Upper lobe of right lung (tissue), 1 donor: Measurements from ENCODE around the gene APP. TPM values are rescaled to one million over a fixed set of nuclear protein-coding genes. Genes with fewer than 3 reads are reported as not detected.

Source experiments
- ATAC-seq: fragments of 200-7000 bp; cut with Tn5 transposase; one replicate; pipeline ENCODE4 v1.9.1; 2020; ENCODE audit warnings: mild to moderate bottlenecking, moderate library complexity
- DNase-seq: peaks from one replicate; pipeline ENCODE4 v3.0.0-alpha.2; 2020
- H3K27ac ChIP-seq: fragments of 200-600 bp; one replicate; pipeline ENCODE4 v1.8.0; 2022
- H3K27me3 ChIP-seq: fragments of 200-600 bp; one replicate; pipeline ENCODE4 v1.8.0; 2022; ENCODE audit warnings: mild to moderate bottlenecking
- H3K36me3 ChIP-seq: fragments of 200-600 bp; one replicate; pipeline ENCODE4 v1.8.0; 2022
- H3K4me1 ChIP-seq: fragments of 200-600 bp; one replicate; pipeline ENCODE4 v1.8.0; 2022
- H3K4me3 ChIP-seq: fragments of 200-600 bp; one replicate; pipeline ENCODE4 v1.8.0; 2022; ENCODE audit warnings: mild to moderate bottlenecking
- H3K9me3 ChIP-seq: fragments of 200-600 bp; one replicate; pipeline ENCODE4 v1.8.0; 2022
- CTCF ChIP-seq: fragments of 200-600 bp; IDR thresholded peaks from one replicate; pipeline ENCODE4 v1.8.0; 2022; ENCODE audit warnings: antibody characterized with exemption
- intact Hi-C: fragments of 100-400 bp; cut with DNase I; formaldehyde crosslinking; loops from one replicate; pipeline ENCODE4 v1.11.0; 2022
- total RNA-seq: library from RNA; stranded (reverse); fragmentation: NEBNext Ultra II Directional; extraction: Animal tissue kit (Norgen Biotek cat#: 25700); gene quantifications from one replicate; pipeline ENCODE4 v1.2.1, GENCODE V29; 2021
- donor health status: DM: no; HTN: yes; CAD: no; lungs with severe emphysema.

APP gene
- total RNA-seq, 1 donor from 2014 or later: 480 TPM

DNA sequence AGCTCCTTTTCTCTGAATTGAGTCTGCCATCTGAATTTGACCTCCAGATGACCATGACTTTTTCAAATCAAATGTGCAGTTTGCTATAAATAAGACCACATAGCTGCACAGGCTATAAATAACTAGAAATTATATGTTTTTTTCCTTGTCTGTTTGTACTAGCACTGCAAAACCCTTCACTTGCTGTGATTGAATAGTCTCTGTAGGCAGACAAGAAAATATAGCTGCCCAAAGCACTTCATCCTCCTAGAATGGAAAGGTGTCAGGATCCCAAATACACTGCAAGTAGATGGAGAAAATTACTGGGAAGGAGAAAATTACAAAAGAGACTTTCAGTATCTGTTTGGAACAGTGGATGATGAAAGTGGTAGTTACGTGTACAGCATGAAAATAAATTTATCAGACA, 175.8 kb downstream of the APP start:
- ATAC-seq (no peak), DNase-seq (no peak)
- H3K9me3 ChIP-seq: no peaks in the 10 kb centered on the region
- H3K4me1 ChIP-seq: no peaks in the 10 kb centered on the region
- no peak for TF ChIP-seq CTCF
- H3K27me3 ChIP-seq: no peaks in the 10 kb centered on the region
- H3K36me3 ChIP-seq: peaks cover 25% of the 10 kb centered on the region
- no peak overlapping the region for H3K27ac ChIP-seq
- intact Hi-C loops: no loop called here
- no peak overlapping the region for H3K4me3 ChIP-seq

DNA sequence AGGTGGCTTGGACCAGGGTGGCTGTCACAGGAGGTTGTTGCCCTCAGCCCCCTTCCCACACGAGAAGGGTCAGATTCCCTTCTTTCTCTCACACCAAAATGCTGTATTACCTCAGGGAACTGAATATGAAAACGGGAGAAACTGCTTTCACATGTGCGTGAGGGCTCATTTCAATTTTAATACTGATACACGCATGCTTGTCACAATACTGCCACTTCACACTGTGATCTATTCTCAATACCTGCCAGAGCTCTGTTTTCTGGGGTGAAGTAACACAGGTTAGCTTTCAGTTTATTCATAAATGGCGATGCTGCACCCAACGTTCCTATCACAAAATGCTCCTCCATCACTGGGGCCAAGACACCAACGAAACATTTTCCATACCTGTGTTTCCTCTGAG, 181.8 kb downstream of the APP start:
- TF ChIP-seq CTCF: no peak
- Histone ChIP-seq H3K4me1 (peaks cover 3% of the 10 kb centered on the region), H3K36me3 (peaks cover 5% of the 10 kb centered on the region), H3K9me3 (no peaks in the 10 kb centered on the region), H3K27ac (no peak overlapping the region), H3K4me3 (no peak overlapping the region), H3K27me3 (no peaks in the 10 kb centered on the region)
- ATAC-seq (no peak), DNase-seq (no peak)
- intact Hi-C loops: no loop called here

GRCh38 chr21:25987531-25987930, 183.0 kb downstream of the APP start:
- ATAC-seq (no peak), DNase-seq (no peak)
- Histone ChIP-seq H3K27ac (no peak overlapping the region), H3K4me3 (no peak overlapping the region), H3K4me1 (peaks cover 3% of the 10 kb centered on the region), H3K9me3 (no peaks in the 10 kb centered on the region), H3K27me3 (no peaks in the 10 kb centered on the region), H3K36me3 (peaks cover 2% of the 10 kb centered on the region)
- intact Hi-C loops: no loop called here
- no peak for TF ChIP-seq CTCF

DNA sequence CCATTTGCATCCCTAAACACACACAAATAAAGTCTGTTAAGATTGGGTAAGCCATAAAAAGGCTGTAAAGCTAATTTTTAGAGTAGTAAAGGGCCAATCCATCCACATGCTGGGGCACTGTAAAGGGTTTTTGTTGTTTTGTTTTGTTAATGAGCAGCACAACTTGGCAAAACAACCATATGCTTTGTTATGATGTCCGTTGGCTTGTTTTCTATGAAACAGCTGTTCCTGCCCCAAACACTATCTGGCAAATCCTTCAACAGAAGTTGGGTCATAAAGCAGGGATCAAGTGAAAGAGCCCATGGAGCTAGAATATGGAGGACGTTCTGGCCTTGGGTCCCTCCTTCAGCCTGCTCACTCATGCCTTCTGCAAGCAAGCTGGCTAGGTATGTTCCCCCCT, 183.6 kb downstream of the APP start:
- no peak for TF ChIP-seq CTCF
- Histone ChIP-seq H3K4me3 (no peak overlapping the region), H3K4me1 (peaks cover 3% of the 10 kb centered on the region), H3K9me3 (no peaks in the 10 kb centered on the region), H3K27ac (no peak overlapping the region), H3K27me3 (no peaks in the 10 kb centered on the region), H3K36me3 (peaks cover 3% of the 10 kb centered on the region)
- intact Hi-C loops: no loop called here
- ATAC-seq: no peak
- no peak for DNase-seq

GRCh38 chr21:25985990-25986389, 184.6 kb downstream of the APP start:
- H3K4me1 ChIP-seq: peaks cover 3% of the 10 kb centered on the region
- no peaks in the 10 kb centered on the region for H3K27me3 ChIP-seq
- peaks cover 13% of the 10 kb centered on the region for H3K36me3 ChIP-seq
- ATAC-seq (no peak), DNase-seq (no peak)
- no peak for TF ChIP-seq CTCF
- intact Hi-C loops: no loop called here
- H3K27ac ChIP-seq: no peak overlapping the region
- no peaks in the 10 kb centered on the region for H3K9me3 ChIP-seq
- no peak overlapping the region for H3K4me3 ChIP-seq

GRCh38 chr21:25984538-25984937, 186.0 kb downstream of the APP start:
- H3K27ac ChIP-seq: no peak overlapping the region
- no peak for DNase-seq
- H3K4me3 ChIP-seq: no peak overlapping the region
- intact Hi-C loops: no loop called here
- TF ChIP-seq CTCF: no peak
- H3K4me1 ChIP-seq: peaks cover 3% of the 10 kb centered on the region
- no peaks in the 10 kb centered on the region for H3K27me3 ChIP-seq
- no peak for ATAC-seq
- no peaks in the 10 kb centered on the region for H3K9me3 ChIP-seq
- peaks cover 17% of the 10 kb centered on the region for H3K36me3 ChIP-seq
